HL-60/S4 (cell line): Measurements from ENCODE around the gene ELAVL1.

Experiments used
- in situ Hi-C: fragments of 300-500 bp; cut with MboI; formaldehyde crosslinking; loops from 2 replicates; pipeline ENCODE4 v1.14.3; 2022; ENCODE audit warnings: low sequenced_read_pairs

The ELAVL1 gene

GRCh38 chr19:7914598-7915045 lies 90.8 kb downstream of the ELAVL1 start, which contains the start of gene TGFBR3L:
Gene TGFBR3L (plus strand): TSS chr19:7914830.
- in situ Hi-C loops: no loop called here

GRCh38 chr19:7914099-7914498 lies 91.3 kb downstream of the ELAVL1 start:
- in situ Hi-C loops: no loop called here

GRCh38 chr19:7913652-7914051 lies 91.8 kb downstream of the ELAVL1 start:
- in situ Hi-C loops: no loop called here

- in situ Hi-C loops: no loop called here
Measured at GRCh38 chr19:7912697-7913564, 92.5 kb downstream of the ELAVL1 start.

- in situ Hi-C loops: no loop called here
Measured at GRCh38 chr19:7912144-7912696, 93.2 kb downstream of the ELAVL1 start.

GRCh38 chr19:7911508-7912143 lies 93.8 kb downstream of the ELAVL1 start:
- in situ Hi-C loops: no loop called here

GRCh38 chr19:7910321-7911161 lies 94.9 kb downstream of the ELAVL1 start:
- in situ Hi-C loops: no loop called here

GRCh38 chr19:7909471-7910067 lies 95.9 kb downstream of the ELAVL1 start:
- in situ Hi-C loops: no loop called here

GRCh38 chr19:7908742-7909461 lies 96.5 kb downstream of the ELAVL1 start:
- in situ Hi-C loops: no loop called here
